Activated naive CD4-positive, alpha-beta T cell treated with anti-CD3 and anti-CD28 coated beads, Interleukin-2, amount 50 U/mL, for 72 hours (primary cell): Measurements from ENCODE around the gene NPDC1. TPM values are rescaled to one million over a fixed set of nuclear protein-coding genes. Genes with fewer than 3 reads are reported as not detected.

ENCODE experiments used
- total RNA-seq, 2 donors: library from RNA; stranded (reverse); gene quantifications; one replicate each; pipeline ENCODE4 v1.2.3, GENCODE V29; 2022

The NPDC1 gene
- total RNA-seq, 2 donors from 2014 or later: 29.4 to 34.2 TPM

Other genes starting within 250 kb of the NPDC1 start
- gene CCDC183, start 249.8 kb downstream of the NPDC1 start, total RNA-seq: 1 to 10 TPM in 1 of 2 donors, under 1 TPM in 1; 0.18 to 1.3 TPM
- gene RABL6, start 238.2 kb downstream of the NPDC1 start, total RNA-seq: 100 to 1,000 TPM in 1 of 2 donors, 10 to 100 TPM in 1; 79.3 to 101 TPM
- 1 to 10 TPM; 3.7 to 6.7 TPM for gene AJM1, start 203.7 kb downstream of the NPDC1 start, total RNA-seq
- 100 to 1,000 TPM; 129 to 167 TPM for gene PHPT1, start 196.8 kb downstream of the NPDC1 start, total RNA-seq
- gene MAMDC4, start 193.8 kb downstream of the NPDC1 start, total RNA-seq: 10 to 100 TPM; 17.7 to 21.5 TPM
- 100 to 1,000 TPM; 272 to 274 TPM for gene EDF1, start 179.9 kb downstream of the NPDC1 start, total RNA-seq
- 10 to 100 TPM; 53.7 to 56.5 TPM for gene TRAF2, start 159.7 kb downstream of the NPDC1 start, total RNA-seq
- gene FBXW5, start 101.4 kb downstream of the NPDC1 start, total RNA-seq: 100 to 1,000 TPM in 1 of 2 donors, 10 to 100 TPM in 1; 66.9 to 107 TPM
- gene C8G, start 100.9 kb downstream of the NPDC1 start, total RNA-seq: 1 to 10 TPM; 1.5 to 2.5 TPM
- 1 to 10 TPM in 1 of 2 donors, under 1 TPM in 1; 0.64 to 2.0 TPM for gene LCN12, start 93.9 kb downstream of the NPDC1 start, total RNA-seq
- not detected for gene PTGDS, start 68.7 kb downstream of the NPDC1 start, total RNA-seq
- not detected for gene LCNL1, start 63.2 kb downstream of the NPDC1 start, total RNA-seq
- 10 to 100 TPM; 36.7 to 64.5 TPM for gene PAXX, start 53.8 kb downstream of the NPDC1 start, total RNA-seq
- gene CLIC3, start 49.6 kb downstream of the NPDC1 start, total RNA-seq: not detected
- 10 to 100 TPM; 17.8 to 21.9 TPM for gene ABCA2, start 17.9 kb downstream of the NPDC1 start, total RNA-seq
- gene FUT7, start 14.1 kb downstream of the NPDC1 start, total RNA-seq: 1 to 10 TPM; 1.4 to 1.6 TPM
- gene ENTPD2, start 7.9 kb upstream of the NPDC1 start, total RNA-seq: under 1 TPM in 1 of 2 donors, not detected in 1; 0.27 TPM
- gene SAPCD2, start 24.4 kb upstream of the NPDC1 start, total RNA-seq: 10 to 100 TPM in 1 of 2 donors, 1 to 10 TPM in 1; 3.5 to 13.3 TPM
- gene UAP1L1, start 31.3 kb upstream of the NPDC1 start, total RNA-seq: 10 to 100 TPM in 1 of 2 donors, 1 to 10 TPM in 1; 7.5 to 28.2 TPM
- 10 to 100 TPM; 23.8 to 41.4 TPM for gene MAN1B1, start 40.8 kb upstream of the NPDC1 start, total RNA-seq
- 100 to 1,000 TPM; 172 to 236 TPM for gene DPP7, start 68.6 kb upstream of the NPDC1 start, total RNA-seq
- under 1 TPM in 1 of 2 donors, not detected in 1; 0.10 TPM for gene GRIN1, start 93.0 kb upstream of the NPDC1 start, total RNA-seq
- not detected for gene LRRC26, start 123.9 kb upstream of the NPDC1 start, total RNA-seq
- not detected for gene TMEM210, start 125.9 kb upstream of the NPDC1 start, total RNA-seq
- gene ANAPC2, start 142.4 kb upstream of the NPDC1 start, total RNA-seq: 10 to 100 TPM; 48.1 to 68.3 TPM
- gene SSNA1, start 142.5 kb upstream of the NPDC1 start, total RNA-seq: 10 to 100 TPM; 37.1 to 64.0 TPM
- gene TPRN, start 154.6 kb upstream of the NPDC1 start, total RNA-seq: 1 to 10 TPM; 5.7 to 7.3 TPM
- 10 to 100 TPM; 15.3 to 27.1 TPM for gene TMEM203, start 159.5 kb upstream of the NPDC1 start, total RNA-seq
- 10 to 100 TPM; 31.7 to 48.5 TPM for gene NDOR1, start 159.5 kb upstream of the NPDC1 start, total RNA-seq
- gene RNF208, start 176.1 kb upstream of the NPDC1 start, total RNA-seq: 1 to 10 TPM; 3.1 to 9.4 TPM
- under 1 TPM; 0.34 to 0.64 TPM for gene CYSRT1, start 179.0 kb upstream of the NPDC1 start, total RNA-seq
- gene RNF224, start 181.3 kb upstream of the NPDC1 start, total RNA-seq: not detected
- gene SLC34A3, start 184.7 kb upstream of the NPDC1 start, total RNA-seq: under 1 TPM in 1 of 2 donors, not detected in 1; 0.12 TPM
- 100 to 1,000 TPM; 277 to 307 TPM for gene TUBB4B, start 195.1 kb upstream of the NPDC1 start, total RNA-seq
- not detected for gene STPG3, start 205.1 kb upstream of the NPDC1 start, total RNA-seq
- gene NELFB, start 209.2 kb upstream of the NPDC1 start, total RNA-seq: 10 to 100 TPM; 57.6 to 58.4 TPM
- gene TOR4A, start 231.5 kb upstream of the NPDC1 start, total RNA-seq: 1 to 10 TPM; 2.6 to 8.8 TPM